Measurements from ENCODE around the gene HABP2. TPM values are rescaled to one million over a fixed set of nuclear protein-coding genes. Genes with fewer than 3 reads are reported as not detected.

HABP2 gene
- polyA plus RNA-seq, 1 of the 3 experiments (the other 2 are of a cell fraction), result not detected

DNA sequence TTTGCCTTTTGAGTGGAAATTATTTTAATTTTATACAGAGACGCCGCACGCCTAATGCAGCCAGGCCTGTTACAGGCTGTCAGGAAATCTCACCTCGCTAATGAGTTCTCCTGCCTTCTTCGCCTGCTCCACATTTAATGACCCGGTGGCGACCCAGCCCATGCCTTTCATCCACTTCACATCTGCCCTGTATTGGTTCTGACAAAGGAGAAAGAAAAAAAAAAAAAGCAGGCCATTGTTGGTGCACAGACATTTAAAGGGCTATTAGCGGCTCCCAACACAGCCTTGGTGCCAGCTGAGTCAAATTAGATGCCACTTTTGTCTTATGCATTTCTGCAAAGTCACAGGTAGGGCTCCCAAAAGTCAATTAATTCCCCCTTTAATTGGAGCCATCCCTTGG lies 67.7 kb downstream of the HABP2 start:
- Histone ChIP-seq H3K9ac (no peak overlapping the region), H3K9me3 (no peaks in the 10 kb centered on the region), H3K9me2 (no peaks in the 10 kb centered on the region), H3K4me3 (ENCODE audit: low read depth in 2 of 2, low read length in 1 of 2) (no peak overlapping the region), H3K4me1 (ENCODE audit: control insufficient read depth in 1 of 2, insufficient read depth in 2 of 2, low read depth in 1 of 2, low read length in 1 of 2) (no peaks in the 10 kb centered on the region; a peak in 1 of 4 replicates), H3K36me3 (replicated peaks in 1 of 2; ENCODE audit: control insufficient read depth in 1 of 2, insufficient read depth in 2 of 2, low read length in 1 of 2) (no peaks in the 10 kb centered on the region), H3K4me2 (no peak overlapping the region), H3K79me2 (ENCODE audit: insufficient read depth) (no peaks in the 10 kb centered on the region), H3K27me3 (ENCODE audit: insufficient read depth) (no peaks in the 10 kb centered on the region; the same call in 1 of the 2 replicates), H2AFZ (ENCODE audit: low read depth) (no peak overlapping the region), H3F3A (replicated peaks; ENCODE audit: insufficient read depth) (no peaks in the 10 kb centered on the region), H3K27ac (ENCODE audit: low read depth in 2 of 2, low read length in 1 of 2) (no peak overlapping the region), H4K20me1 (ENCODE audit: insufficient read depth) (no peaks in the 10 kb centered on the region)
- no peak for DNase-seq
- CTCF ChIA-PET, result no interaction called here
- TF ChIP-seq POLR2AphosphoS5 (IDR thresholded peaks at IDR 0.05; ENCODE audit: low read depth, low read length), result no peak
- TF ChIP-seq, protein P1, sequence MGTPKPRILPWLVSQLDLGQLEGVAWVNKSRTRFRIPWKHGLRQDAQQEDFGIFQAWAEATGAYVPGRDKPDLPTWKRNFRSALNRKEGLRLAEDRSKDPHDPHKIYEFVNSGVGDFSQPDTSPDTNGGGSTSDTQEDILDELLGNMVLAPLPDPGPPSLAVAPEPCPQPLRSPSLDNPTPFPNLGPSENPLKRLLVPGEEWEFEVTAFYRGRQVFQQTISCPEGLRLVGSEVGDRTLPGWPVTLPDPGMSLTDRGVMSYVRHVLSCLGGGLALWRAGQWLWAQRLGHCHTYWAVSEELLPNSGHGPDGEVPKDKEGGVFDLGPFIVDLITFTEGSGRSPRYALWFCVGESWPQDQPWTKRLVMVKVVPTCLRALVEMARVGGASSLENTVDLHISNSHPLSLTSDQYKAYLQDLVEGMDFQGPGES (IDR thresholded peaks at IDR 0.05; ENCODE audit: low read depth, low read length), result no peak
- no peak for TF ChIP-seq FOSL2 (IDR thresholded peaks at IDR 0.05; ENCODE audit: borderline replicate concordance, low read depth)
- TF ChIP-seq RAD21 (IDR thresholded peaks at IDR 0.05; ENCODE audit: low read length), result no peak
- TF ChIP-seq SMC3 (IDR thresholded peaks at IDR 0.05; ENCODE audit: low read depth, low read length), result no peak
- TF ChIP-seq, protein P2, sequence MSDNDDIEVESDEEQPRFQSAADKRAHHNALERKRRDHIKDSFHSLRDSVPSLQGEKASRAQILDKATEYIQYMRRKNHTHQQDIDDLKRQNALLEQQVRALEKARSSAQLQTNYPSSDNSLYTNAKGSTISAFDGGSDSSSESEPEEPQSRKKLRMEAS (IDR thresholded peaks at IDR 0.05; ENCODE audit: low read depth), result no peak
- TF ChIP-seq FOXJ3 (CRISPR knock-in tag; IDR thresholded peaks at IDR 0.05), result no peak
- TF ChIP-seq NRF1 (IDR thresholded peaks at IDR 0.05; ENCODE audit: low read depth, low read length), result no peak
- TF ChIP-seq TEAD4 (IDR thresholded peaks at IDR 0.05; ENCODE audit: borderline replicate concordance, insufficient read depth), result no peak
- TF ChIP-seq RXRA (IDR thresholded peaks at IDR 0.05; ENCODE audit: borderline replicate concordance, low read depth), result no peak
- no peak for TF ChIP-seq TCF12 (IDR thresholded peaks at IDR 0.05)
- TF ChIP-seq GATA2 (CRISPR knock-in tag; IDR thresholded peaks at IDR 0.05), result no peak
- TF ChIP-seq, protein P3, sequence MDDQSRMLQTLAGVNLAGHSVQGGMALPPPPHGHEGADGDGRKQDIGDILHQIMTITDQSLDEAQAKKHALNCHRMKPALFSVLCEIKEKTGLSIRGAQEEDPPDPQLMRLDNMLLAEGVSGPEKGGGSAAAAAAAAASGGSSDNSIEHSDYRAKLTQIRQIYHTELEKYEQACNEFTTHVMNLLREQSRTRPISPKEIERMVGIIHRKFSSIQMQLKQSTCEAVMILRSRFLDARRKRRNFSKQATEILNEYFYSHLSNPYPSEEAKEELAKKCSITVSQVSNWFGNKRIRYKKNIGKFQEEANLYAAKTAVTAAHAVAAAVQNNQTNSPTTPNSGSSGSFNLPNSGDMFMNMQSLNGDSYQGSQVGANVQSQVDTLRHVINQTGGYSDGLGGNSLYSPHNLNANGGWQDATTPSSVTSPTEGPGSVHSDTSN (IDR thresholded peaks at IDR 0.05), result no peak
- no peak for TF ChIP-seq ELF1 (IDR thresholded peaks at IDR 0.05)
- TF ChIP-seq, protein P4, sequence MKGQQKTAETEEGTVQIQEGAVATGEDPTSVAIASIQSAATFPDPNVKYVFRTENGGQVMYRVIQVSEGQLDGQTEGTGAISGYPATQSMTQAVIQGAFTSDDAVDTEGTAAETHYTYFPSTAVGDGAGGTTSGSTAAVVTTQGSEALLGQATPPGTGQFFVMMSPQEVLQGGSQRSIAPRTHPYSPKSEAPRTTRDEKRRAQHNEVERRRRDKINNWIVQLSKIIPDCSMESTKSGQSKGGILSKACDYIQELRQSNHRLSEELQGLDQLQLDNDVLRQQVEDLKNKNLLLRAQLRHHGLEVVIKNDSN (IDR thresholded peaks at IDR 0.05; ENCODE audit: borderline replicate concordance, low read depth), result no peak
- no peak for TF ChIP-seq FOXM1 (IDR thresholded peaks at IDR 0.05; ENCODE audit: low read depth)
- TF ChIP-seq NFIC (IDR thresholded peaks at IDR 0.05; ENCODE audit: borderline replicate concordance), result no peak
- no peak for TF ChIP-seq MEF2A (IDR thresholded peaks at IDR 0.05; ENCODE audit: borderline replicate concordance, low read depth)
- POLR2A ChIA-PET, result no interaction called here
- WGBS (ENCODE audit: low lambda C conversion rate), result 77% methylated on average over 8 of the region's 8 CpGs

Measured in SK-N-SH (cell line).